Omental fat pad (tissue), 4 donors: ENCODE data around the gene MYT1. TPM values are rescaled to one million over a fixed set of nuclear protein-coding genes. Genes with fewer than 3 reads are reported as not detected.

Experiments
- ATAC-seq: fragments of 150-250 bp; one replicate; pipeline ENCODE4 v1.9.1; 2016; ENCODE audit warnings: mild to moderate bottlenecking, moderate library complexity; ENCODE audit not compliant: low FRiP score
- DNase-seq: peaks from one replicate; pipeline ENCODE4 v3.0.0-alpha.2; 2019; ENCODE audit warnings: low spot score
- total RNA-seq, 4 donors: library from RNA; depleted of rRNA; stranded (reverse); fragments of >200 nt; gene quantifications; one replicate each; pipeline ENCODE4 v1.1.0, GENCODE V29; 2016
- TF ChIP-seq, protein P1 (sequence below), 3 donors: fragments of 450-650 bp; IDR thresholded peaks; one replicate each; pipeline ENCODE4 v1.5.1; 2016 to 2017; ENCODE audit warnings: antibody characterized with exemption in 3 of 3, mild to moderate bottlenecking in 3 of 3, moderate library complexity in 2 of 3

MYT1 gene
- total RNA-seq, 4 donors from 2014 or later, result not detected

DNA sequence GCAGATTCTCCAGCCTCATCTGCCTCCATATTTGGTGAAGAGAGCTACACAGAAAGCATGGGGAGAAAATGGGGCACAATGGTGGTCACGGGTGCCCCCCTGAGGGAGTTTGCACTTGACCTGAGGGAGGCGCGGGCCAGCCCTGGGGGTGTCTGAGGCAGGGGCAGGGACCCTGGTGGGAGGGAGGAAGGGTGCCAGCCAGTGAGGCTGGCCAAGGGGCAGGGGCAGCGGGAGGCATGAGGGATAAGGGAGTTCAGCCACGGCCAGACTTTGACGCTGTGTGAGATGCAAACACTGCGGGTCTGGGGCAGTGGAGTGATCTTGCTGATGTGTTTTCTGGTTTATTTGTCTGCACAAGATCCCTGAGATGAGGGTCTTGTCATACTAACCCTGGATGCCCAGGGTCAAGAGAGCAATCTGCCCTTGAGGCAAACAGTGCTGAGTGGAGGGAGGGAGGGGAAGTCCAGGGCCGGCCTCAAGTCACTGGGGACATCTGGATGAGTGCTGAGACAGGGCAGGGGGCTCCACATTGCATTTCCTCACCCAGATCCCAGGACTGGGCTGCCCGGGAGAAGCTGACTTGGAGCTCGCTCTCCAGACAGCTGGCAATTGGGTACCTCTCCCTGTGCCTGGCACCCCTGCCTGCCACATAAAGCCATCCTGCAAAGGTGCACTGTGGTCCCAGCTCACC lies 82.5 kb downstream of the MYT1 start:
- ATAC-seq, result no peak

DNA sequence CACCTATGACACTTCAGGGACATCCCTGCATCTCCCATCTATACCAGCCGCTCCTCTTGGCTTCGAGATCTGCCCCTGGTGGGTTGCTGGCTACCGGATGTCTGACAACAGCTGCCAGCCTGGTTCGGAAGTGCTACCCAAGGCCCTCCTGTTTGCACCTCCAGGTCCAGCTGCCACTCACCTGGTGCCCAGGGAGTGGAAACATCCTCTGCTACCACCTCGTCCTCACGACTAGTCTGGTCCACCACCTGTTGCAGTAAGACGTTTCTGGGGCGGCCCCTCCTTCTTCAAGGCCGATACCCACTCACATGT lies 83.0 kb downstream of the MYT1 start:
- TF ChIP-seq, protein P1, sequence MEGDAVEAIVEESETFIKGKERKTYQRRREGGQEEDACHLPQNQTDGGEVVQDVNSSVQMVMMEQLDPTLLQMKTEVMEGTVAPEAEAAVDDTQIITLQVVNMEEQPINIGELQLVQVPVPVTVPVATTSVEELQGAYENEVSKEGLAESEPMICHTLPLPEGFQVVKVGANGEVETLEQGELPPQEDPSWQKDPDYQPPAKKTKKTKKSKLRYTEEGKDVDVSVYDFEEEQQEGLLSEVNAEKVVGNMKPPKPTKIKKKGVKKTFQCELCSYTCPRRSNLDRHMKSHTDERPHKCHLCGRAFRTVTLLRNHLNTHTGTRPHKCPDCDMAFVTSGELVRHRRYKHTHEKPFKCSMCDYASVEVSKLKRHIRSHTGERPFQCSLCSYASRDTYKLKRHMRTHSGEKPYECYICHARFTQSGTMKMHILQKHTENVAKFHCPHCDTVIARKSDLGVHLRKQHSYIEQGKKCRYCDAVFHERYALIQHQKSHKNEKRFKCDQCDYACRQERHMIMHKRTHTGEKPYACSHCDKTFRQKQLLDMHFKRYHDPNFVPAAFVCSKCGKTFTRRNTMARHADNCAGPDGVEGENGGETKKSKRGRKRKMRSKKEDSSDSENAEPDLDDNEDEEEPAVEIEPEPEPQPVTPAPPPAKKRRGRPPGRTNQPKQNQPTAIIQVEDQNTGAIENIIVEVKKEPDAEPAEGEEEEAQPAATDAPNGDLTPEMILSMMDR (IDR thresholded peaks at IDR 0.05), result no peak
- DNase-seq, result peak; percentile 9
- no peak for ATAC-seq

More for the DNA sequence above, 82.5 kb downstream of the MYT1 start:
- DNase-seq, result no peak
- TF ChIP-seq, protein P1 (IDR thresholded peaks at IDR 0.05), result no peak

DNA sequence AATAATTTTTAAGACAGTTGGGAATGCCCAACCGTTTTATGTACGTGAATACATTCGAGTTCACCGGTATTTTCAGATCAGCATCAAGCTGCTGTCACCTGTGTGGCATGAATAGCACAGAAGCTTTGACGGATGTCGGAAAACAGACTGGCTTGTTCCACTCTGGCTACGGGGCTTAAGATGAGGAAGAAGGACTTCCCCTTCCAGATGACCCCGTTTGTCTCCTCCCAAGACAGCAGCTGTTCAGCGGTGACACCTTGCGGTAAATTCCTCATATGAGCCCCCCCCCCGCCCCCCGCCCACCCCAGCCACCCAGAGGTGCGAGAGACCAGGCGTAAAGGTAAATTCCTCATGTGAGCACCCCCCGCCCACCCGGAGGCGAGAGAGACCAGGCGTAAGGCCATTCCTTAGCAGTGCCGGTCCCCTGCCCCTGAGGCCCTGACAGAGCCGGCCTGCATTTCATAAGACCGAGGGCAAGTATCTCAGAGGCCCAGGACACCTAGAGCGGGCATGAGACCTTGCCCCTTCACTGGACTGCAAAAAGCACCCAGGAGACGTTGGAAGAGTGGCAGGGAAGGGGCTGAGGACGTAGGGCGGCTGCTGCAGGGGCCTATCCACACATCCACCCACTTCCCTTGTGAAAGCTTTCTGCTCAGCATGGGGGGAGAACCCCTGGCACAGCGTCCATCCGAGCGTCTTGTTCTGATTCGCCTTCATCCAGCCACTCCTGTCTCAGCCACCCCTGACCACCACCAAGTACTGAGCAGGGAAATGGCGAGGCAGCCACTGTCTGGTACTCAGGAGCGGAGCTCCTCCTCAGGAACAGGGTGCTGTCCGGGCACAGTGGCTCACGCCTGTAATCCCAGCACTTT lies 84.0 kb downstream of the MYT1 start:
- TF ChIP-seq, protein P1 (IDR thresholded peaks at IDR 0.05), result no peak
- DNase-seq (peak; percentile 20), ATAC-seq (no peak)

DNA sequence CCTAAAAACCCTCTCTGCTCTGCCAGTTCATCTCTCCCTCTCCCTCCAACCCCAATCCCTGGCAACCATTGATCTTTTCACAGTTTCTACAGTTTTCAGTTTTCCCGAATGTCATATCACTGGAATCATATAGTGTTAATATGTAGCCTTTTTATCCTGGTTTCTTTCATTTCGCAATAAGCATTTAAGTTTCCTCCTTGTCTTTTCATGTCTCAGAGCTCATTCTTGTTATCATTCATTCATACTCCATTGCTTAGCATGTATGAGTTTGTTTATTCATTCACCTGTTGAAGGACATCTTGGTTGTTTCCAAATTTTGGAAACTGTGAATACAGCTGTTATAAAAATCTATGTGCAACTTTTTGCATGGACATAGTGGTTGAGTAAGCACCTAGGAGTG lies 85.8 kb downstream of the MYT1 start:
- ATAC-seq, result no peak
- no peak for DNase-seq
- TF ChIP-seq, protein P1 (IDR thresholded peaks at IDR 0.05), result no peak

DNA sequence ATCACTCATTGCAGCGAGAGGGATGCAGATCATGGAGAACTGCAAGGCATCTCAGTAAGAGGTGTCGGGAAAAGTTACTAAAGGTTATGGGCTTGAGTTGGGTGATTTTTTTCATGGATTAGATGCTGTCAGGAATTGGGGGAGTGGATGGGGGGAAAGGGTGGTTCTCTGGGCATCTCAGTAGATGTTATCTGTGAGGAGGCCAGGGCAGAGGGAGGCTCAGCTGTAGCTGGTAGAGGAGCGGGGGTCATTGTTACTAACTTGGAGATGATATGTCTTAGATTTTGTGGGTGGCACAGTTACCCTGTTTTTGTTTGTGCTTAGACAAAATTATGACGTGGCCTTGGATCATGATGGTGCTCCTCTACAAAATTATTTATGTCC lies 88.7 kb downstream of the MYT1 start:
- ATAC-seq, result no peak
- TF ChIP-seq, protein P1 (IDR thresholded peaks at IDR 0.05), result no peak
- no peak for DNase-seq

DNA sequence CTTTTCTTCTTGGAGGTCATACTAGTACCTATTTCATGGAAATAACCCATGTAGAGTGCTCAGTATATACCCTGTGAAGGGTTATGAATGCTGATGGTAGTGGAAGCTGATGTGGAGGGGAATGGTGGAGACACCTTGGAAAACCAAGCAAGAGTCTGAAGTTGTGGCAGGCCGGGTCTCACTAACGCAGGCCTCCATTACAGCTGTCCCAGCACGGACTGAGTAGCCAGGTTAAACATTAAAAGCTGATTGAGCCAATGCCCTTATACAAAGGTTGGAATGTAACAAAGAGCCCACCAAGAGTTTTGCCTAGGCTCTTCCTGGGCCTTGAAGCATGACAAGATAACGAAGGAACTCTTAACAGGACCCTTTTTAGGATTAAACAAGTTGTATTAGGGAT lies 89.2 kb downstream of the MYT1 start:
- TF ChIP-seq, protein P1 (IDR thresholded peaks at IDR 0.05), result no peak
- ATAC-seq (no peak), DNase-seq (no peak)

DNA sequence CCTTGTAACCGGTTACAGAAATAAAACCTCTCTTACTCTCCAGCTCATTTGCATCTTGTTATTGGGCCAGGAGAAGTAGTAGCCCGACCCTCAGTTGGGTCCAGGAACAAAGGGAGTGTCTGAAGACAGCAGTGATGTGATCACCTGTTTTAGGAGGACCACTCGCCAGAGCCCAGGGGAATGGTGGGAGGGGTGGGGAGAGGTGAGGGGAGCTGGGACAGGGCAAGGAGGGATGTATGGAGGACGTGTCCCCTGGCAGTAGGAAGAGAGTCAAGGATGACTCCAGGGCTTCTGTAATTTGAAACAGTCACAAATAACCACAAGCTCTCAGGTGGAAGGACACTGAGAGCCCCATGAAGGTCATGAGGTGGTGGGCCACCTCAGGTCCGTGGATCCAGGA lies 89.9 kb downstream of the MYT1 start:
- ATAC-seq (no peak), DNase-seq (no peak)
- TF ChIP-seq, protein P1 (IDR thresholded peaks at IDR 0.05), result no peak
